MCF 10A (cell line): ENCODE data around the gene SLC4A1. TPM values are rescaled to one million over a fixed set of nuclear protein-coding genes. Genes with fewer than 3 reads are reported as not detected.
A peak's percentile ranks its signal among the peaks of the same experiment; 100 is the strongest.

Experiments
- BruUV-seq: library from RNA; stranded (reverse); fragments of 400-500 nt; replicated peaks from 2 replicates; lab custom pipeline; 2021; lab: Mats Ljungman, UMichigan
- CTCF ChIA-PET: fragments of 300-600 bp; sonication (Branson Sonifier 250); formaldehyde crosslinking; extraction: SDS; loops from one replicate; lab custom pipeline; 2021; ENCODE audit warnings: antibody characterized with exemption, inconsistent platforms; lab: Yijun Ruan, JAX
- POLR2A ChIA-PET: fragments of 300-600, 350-650 bp; sonication (Branson Sonifier 250); formaldehyde crosslinking; extraction: SDS; loops from one replicate; lab custom pipeline; 2020; ENCODE audit warnings: antibody characterized with exemption, inconsistent platforms; lab: Yijun Ruan, JAX
- DNase-seq: peaks from one replicate; pipeline ENCODE4 v3.0.0-alpha.2; 2018; ENCODE audit not compliant: unreplicated experiment
- H3K27ac Mint-ChIP-seq: one replicate; pipeline ENCODE4 v1.8.0; 2022; ENCODE audit warnings: mild to moderate bottlenecking, low read depth, mixed read lengths; ENCODE audit not compliant: unreplicated experiment
- H3K27me3 Mint-ChIP-seq: one replicate; pipeline ENCODE4 v1.8.0; 2022; ENCODE audit warnings: mixed read lengths; ENCODE audit not compliant: insufficient read depth, unreplicated experiment
- H3K36me3 Mint-ChIP-seq: one replicate; pipeline ENCODE4 v1.8.0; 2022; ENCODE audit warnings: mild to moderate bottlenecking, moderate library complexity, mixed read lengths; ENCODE audit not compliant: insufficient read depth, unreplicated experiment
- H3K4me1 Mint-ChIP-seq: one replicate; pipeline ENCODE4 v1.8.0; 2022; ENCODE audit warnings: mixed read lengths; ENCODE audit not compliant: insufficient read depth, unreplicated experiment
- H3K4me3 Mint-ChIP-seq: one replicate; pipeline ENCODE4 v1.8.0; 2022; ENCODE audit warnings: mild to moderate bottlenecking, moderate library complexity, mixed read lengths; ENCODE audit not compliant: unreplicated experiment
- H3K9me3 Mint-ChIP-seq: one replicate; pipeline ENCODE4 v1.8.0; 2022; ENCODE audit warnings: mixed read lengths; ENCODE audit not compliant: unreplicated experiment
- intact Hi-C: fragments of 100-400 bp; cut with micrococcal nuclease; formaldehyde crosslinking; loops from 2 replicates; pipeline ENCODE4 v1.14.1; 2022
- total RNA-seq: library from RNA; stranded (reverse); gene quantifications from 2 replicates; pipeline ENCODE4 v1.2.3, GENCODE V29; 2022
- TF ChIP-seq, protein P1 (sequence below): fragments of 200-600 bp; IDR thresholded peaks from one replicate; pipeline ENCODE4 v1.8.0; 2022; ENCODE audit warnings: antibody characterized with exemption, mild to moderate bottlenecking; ENCODE audit not compliant: unreplicated experiment

The SLC4A1 gene
- total RNA-seq, 1 experiment from 2014 or later, result not detected

DNA sequence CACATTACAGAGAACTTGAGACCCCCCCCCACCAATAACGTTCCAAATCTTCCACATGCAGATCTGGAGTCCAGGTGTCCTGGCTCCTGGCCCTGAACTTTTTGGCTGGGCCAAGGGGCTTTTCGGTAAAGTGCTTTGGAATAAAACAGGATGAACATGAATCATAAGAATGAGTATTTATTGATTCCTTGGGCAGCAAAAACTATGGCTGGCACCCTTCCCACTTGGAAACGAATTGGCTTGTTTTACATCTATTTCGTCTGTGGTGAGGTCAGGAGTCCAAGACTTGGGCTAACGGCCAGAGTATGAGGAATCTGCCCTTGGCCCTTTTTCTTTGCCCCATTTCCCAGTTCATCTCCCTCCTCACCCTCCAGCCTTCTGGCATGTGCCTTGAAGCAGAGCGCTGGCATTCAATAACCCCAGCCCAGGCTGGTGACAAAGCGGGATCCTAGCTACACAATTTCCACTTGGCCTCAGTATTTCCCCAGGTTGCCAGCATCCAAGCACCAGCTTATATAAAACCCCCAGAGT is 44.3 kb downstream of the SLC4A1 start:
- TF ChIP-seq, protein P1, sequence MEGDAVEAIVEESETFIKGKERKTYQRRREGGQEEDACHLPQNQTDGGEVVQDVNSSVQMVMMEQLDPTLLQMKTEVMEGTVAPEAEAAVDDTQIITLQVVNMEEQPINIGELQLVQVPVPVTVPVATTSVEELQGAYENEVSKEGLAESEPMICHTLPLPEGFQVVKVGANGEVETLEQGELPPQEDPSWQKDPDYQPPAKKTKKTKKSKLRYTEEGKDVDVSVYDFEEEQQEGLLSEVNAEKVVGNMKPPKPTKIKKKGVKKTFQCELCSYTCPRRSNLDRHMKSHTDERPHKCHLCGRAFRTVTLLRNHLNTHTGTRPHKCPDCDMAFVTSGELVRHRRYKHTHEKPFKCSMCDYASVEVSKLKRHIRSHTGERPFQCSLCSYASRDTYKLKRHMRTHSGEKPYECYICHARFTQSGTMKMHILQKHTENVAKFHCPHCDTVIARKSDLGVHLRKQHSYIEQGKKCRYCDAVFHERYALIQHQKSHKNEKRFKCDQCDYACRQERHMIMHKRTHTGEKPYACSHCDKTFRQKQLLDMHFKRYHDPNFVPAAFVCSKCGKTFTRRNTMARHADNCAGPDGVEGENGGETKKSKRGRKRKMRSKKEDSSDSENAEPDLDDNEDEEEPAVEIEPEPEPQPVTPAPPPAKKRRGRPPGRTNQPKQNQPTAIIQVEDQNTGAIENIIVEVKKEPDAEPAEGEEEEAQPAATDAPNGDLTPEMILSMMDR, result no peak
- Mint-ChIP-seq H3K27ac (peak overlapping the region; percentile 47), H3K27me3 (no peaks in the 10 kb centered on the region), H3K9me3 (no peaks in the 10 kb centered on the region), H3K36me3 (peaks cover 7% of the 10 kb centered on the region), H3K4me3 (peak overlapping the region; percentile 35), H3K4me1 (peaks cover 15% of the 10 kb centered on the region)
- ChIA-PET POLR2A (interaction anchor here (0.6 to 1.2 kb wide), 3 partner anchors 17 to 112 kb away, joined by 3 to 4 read pairs (median 3); no protein-coding TSS in a partner anchor), CTCF (interaction anchor here (0.5 kb wide), 1 partner anchor 661 kb away, joined by 4 read pairs; no protein-coding TSS in a partner anchor)
- intact Hi-C loops, result no loop called here
- no TSS peak for BruUV-seq
- peak; percentile 96 for DNase-seq

DNA sequence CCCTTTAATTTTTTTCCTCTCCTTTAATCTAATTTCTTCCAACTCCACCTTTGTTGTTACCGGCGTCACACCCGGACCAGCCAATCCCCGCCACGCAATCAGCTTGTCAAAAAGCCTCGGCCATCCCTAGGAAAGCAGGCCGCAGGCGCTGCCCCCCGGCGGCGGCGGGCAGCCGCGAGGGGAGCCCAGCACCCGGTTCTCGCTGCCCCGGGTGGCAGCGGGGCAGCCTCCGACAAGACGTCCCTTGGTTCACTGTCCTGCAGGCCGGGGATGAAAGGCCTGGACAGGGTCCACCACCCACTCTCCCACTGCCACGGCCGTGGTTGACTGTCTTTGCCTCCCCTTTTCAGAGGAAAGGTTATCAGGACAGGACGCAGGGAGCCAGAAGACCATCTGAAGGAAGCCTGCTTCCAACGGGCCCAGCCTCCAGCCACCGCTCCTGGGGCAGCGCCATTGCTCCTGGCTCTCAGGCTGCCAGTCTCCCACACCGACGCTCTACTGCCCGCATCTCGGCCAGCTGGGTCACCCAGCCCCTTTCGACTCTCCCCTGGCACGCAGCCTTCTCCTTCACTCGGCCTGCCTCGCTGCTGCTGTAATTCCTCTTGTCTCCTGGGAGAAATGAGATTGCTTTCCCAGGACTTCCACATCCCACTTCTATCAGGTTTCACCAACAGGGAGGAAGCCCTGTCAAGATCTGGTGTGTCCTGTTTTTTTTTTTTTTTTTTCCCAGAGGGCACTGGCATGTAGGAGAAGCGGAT is 45.6 kb downstream of the SLC4A1 start:
- H3K36me3 Mint-ChIP-seq, result peaks cover 12% of the 10 kb centered on the region
- no peaks in the 10 kb centered on the region for H3K27me3 Mint-ChIP-seq
- TF ChIP-seq, protein P1, result no peak
- peak overlapping the region; percentile 76 for H3K27ac Mint-ChIP-seq
- POLR2A ChIA-PET, result interaction anchor here (0.8 to 7.4 kb wide), 18 partner anchors 9 to 280 kb away, joined by 3 to 65 read pairs (median 10); partner anchors contain the start of genes ATXN7L3, GPATCH8, GRN and RUNDC3A
- H3K4me1 Mint-ChIP-seq, result peaks cover 22% of the 10 kb centered on the region
- BruUV-seq, result no TSS peak
- CTCF ChIA-PET, result interaction anchor here (0.6 to 1.6 kb wide), 12 partner anchors 30 to 927 kb away, joined by 3 to 6 read pairs (median 3); no protein-coding TSS in a partner anchor
- H3K4me3 Mint-ChIP-seq, result peak overlapping the region; percentile 98
- intact Hi-C loops, result no loop called here
- H3K9me3 Mint-ChIP-seq, result no peaks in the 10 kb centered on the region
- peak; percentile 72 for DNase-seq

DNA sequence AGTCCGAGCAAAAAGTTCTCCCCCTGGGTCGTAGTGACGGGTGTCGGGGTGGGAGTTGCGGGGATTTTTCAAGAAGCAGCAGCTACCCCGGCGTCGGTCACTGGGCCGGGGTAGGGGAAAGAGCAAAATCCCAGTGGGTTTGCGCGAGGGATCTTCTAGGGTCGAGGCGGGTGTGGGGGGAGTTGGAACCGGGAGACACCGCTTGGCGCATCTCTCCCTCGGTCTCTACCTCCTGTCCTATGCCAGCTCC is 46.1 kb downstream of the SLC4A1 start:
- no TSS peak for BruUV-seq
- no peak for DNase-seq
- Mint-ChIP-seq H3K36me3 (peaks cover 17% of the 10 kb centered on the region), H3K27ac (peak overlapping the region; percentile 76), H3K4me3 (peak overlapping the region; percentile 98), H3K27me3 (no peaks in the 10 kb centered on the region), H3K9me3 (no peaks in the 10 kb centered on the region), H3K4me1 (peaks cover 27% of the 10 kb centered on the region)
- ChIA-PET CTCF (interaction anchor here (0.6 to 1.6 kb wide), 10 partner anchors 29 to 623 kb away, joined by 3 to 6 read pairs (median 3); no protein-coding TSS in a partner anchor), POLR2A (interaction anchor here (0.7 to 7.4 kb wide), 21 partner anchors 9 to 281 kb away, joined by 3 to 65 read pairs (median 9); partner anchors contain the start of genes ATXN7L3, GPATCH8, GRN and RUNDC3A)
- TF ChIP-seq, protein P1, result no peak
- intact Hi-C loops, result loop anchor here (2.0 kb wide), 1 partner anchor 103 kb away; the partner anchor contains the start of gene SLC25A39
